Neuron (in vitro differentiated cells): ENCODE data around the gene BPIFB2.

Experiments used
- H2AFZ ChIP-seq: one replicate; pipeline ENCODE4 v1.6.1; 2013; ENCODE audit warnings: low read depth, mild to moderate bottlenecking, inconsistent platforms, low read length, moderate library complexity
- H3K27me3 ChIP-seq: one replicate; pipeline ENCODE4 v1.6.1; 2013; ENCODE audit warnings: low read length; ENCODE audit not compliant: insufficient read depth
- H3K36me3 ChIP-seq: one replicate; pipeline ENCODE4 v1.6.1; 2013; ENCODE audit warnings: low read length; ENCODE audit not compliant: insufficient read depth
- H3K4me1 ChIP-seq: one replicate; pipeline ENCODE4 v1.6.1; 2013; ENCODE audit warnings: low read length; ENCODE audit not compliant: insufficient read depth
- H3K4me3 ChIP-seq: 2 replicates; pipeline ENCODE4 v1.5.1; 2013; ENCODE audit warnings: mild to moderate bottlenecking, low read length, moderate library complexity
- H3K9me3 ChIP-seq: one replicate; pipeline ENCODE4 v1.6.1; 2013; ENCODE audit warnings: low read length

Gene BPIFB2

GRCh38 chr20:33020278-33021161 is 13.0 kb downstream of the BPIFB2 start:
- Histone ChIP-seq H2AFZ (no peak overlapping the region), H3K27me3 (no peaks in the 10 kb centered on the region), H3K9me3 (no peaks in the 10 kb centered on the region), H3K4me1 (no peaks in the 10 kb centered on the region), H3K36me3 (no peaks in the 10 kb centered on the region), H3K4me3 (no peak overlapping the region)

- H3K4me3 ChIP-seq, result no peak overlapping the region
- no peaks in the 10 kb centered on the region for H3K4me1 ChIP-seq
- no peaks in the 10 kb centered on the region for H3K9me3 ChIP-seq
- H3K27me3 ChIP-seq, result no peaks in the 10 kb centered on the region
- H3K36me3 ChIP-seq, result no peaks in the 10 kb centered on the region
- no peak overlapping the region for H2AFZ ChIP-seq
Observed at GRCh38 chr20:33021879-33022278, 14.4 kb downstream of the BPIFB2 start.

GRCh38 chr20:33022289-33022688 is 14.8 kb downstream of the BPIFB2 start:
- Histone ChIP-seq H3K9me3 (no peaks in the 10 kb centered on the region), H3K4me1 (no peaks in the 10 kb centered on the region), H2AFZ (no peak overlapping the region), H3K4me3 (no peak overlapping the region), H3K27me3 (no peaks in the 10 kb centered on the region), H3K36me3 (no peaks in the 10 kb centered on the region)

GRCh38 chr20:33022694-33023438 is 15.4 kb downstream of the BPIFB2 start:
- Histone ChIP-seq H3K4me1 (no peaks in the 10 kb centered on the region), H3K36me3 (no peaks in the 10 kb centered on the region), H3K9me3 (no peaks in the 10 kb centered on the region), H3K27me3 (no peaks in the 10 kb centered on the region), H3K4me3 (no peak overlapping the region), H2AFZ (no peak overlapping the region)

- no peaks in the 10 kb centered on the region for H3K4me1 ChIP-seq
- no peak overlapping the region for H2AFZ ChIP-seq
- no peak overlapping the region for H3K4me3 ChIP-seq
- no peaks in the 10 kb centered on the region for H3K9me3 ChIP-seq
- no peaks in the 10 kb centered on the region for H3K27me3 ChIP-seq
- no peaks in the 10 kb centered on the region for H3K36me3 ChIP-seq
Observed at GRCh38 chr20:33023439-33024242, 16.1 kb downstream of the BPIFB2 start.

DNA sequence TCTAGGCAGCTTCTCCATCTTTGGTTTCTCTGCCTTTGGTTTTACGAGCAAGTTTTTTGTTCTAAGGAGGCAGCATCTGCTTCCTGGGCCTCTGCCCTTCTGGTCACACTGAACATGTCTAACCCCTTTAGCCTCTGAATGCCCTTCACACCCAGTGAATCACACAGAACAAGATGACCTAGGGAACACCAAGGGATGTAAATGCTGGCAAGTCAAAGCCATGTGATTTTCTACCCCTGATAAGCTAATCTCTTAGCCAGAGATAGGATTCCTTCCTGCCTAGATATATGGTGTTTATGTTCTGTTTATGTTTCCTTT is 16.7 kb downstream of the BPIFB2 start:
- no peaks in the 10 kb centered on the region for H3K36me3 ChIP-seq
- no peak overlapping the region for H3K4me3 ChIP-seq
- H2AFZ ChIP-seq, result no peak overlapping the region
- no peaks in the 10 kb centered on the region for H3K9me3 ChIP-seq
- no peaks in the 10 kb centered on the region for H3K27me3 ChIP-seq
- no peaks in the 10 kb centered on the region for H3K4me1 ChIP-seq

- no peak overlapping the region for H3K4me3 ChIP-seq
- no peak overlapping the region for H2AFZ ChIP-seq
- no peaks in the 10 kb centered on the region for H3K4me1 ChIP-seq
- no peaks in the 10 kb centered on the region for H3K27me3 ChIP-seq
- no peaks in the 10 kb centered on the region for H3K36me3 ChIP-seq
- H3K9me3 ChIP-seq, result no peaks in the 10 kb centered on the region
Observed at GRCh38 chr20:33024609-33025317, 17.3 kb downstream of the BPIFB2 start.

GRCh38 chr20:33025318-33025876 is 17.9 kb downstream of the BPIFB2 start:
- Histone ChIP-seq H2AFZ (no peak overlapping the region), H3K27me3 (no peaks in the 10 kb centered on the region), H3K4me1 (no peaks in the 10 kb centered on the region), H3K4me3 (no peak overlapping the region), H3K36me3 (no peaks in the 10 kb centered on the region), H3K9me3 (no peaks in the 10 kb centered on the region)

GRCh38 chr20:33026072-33026778 is 18.7 kb downstream of the BPIFB2 start:
- no peaks in the 10 kb centered on the region for H3K27me3 ChIP-seq

DNA sequence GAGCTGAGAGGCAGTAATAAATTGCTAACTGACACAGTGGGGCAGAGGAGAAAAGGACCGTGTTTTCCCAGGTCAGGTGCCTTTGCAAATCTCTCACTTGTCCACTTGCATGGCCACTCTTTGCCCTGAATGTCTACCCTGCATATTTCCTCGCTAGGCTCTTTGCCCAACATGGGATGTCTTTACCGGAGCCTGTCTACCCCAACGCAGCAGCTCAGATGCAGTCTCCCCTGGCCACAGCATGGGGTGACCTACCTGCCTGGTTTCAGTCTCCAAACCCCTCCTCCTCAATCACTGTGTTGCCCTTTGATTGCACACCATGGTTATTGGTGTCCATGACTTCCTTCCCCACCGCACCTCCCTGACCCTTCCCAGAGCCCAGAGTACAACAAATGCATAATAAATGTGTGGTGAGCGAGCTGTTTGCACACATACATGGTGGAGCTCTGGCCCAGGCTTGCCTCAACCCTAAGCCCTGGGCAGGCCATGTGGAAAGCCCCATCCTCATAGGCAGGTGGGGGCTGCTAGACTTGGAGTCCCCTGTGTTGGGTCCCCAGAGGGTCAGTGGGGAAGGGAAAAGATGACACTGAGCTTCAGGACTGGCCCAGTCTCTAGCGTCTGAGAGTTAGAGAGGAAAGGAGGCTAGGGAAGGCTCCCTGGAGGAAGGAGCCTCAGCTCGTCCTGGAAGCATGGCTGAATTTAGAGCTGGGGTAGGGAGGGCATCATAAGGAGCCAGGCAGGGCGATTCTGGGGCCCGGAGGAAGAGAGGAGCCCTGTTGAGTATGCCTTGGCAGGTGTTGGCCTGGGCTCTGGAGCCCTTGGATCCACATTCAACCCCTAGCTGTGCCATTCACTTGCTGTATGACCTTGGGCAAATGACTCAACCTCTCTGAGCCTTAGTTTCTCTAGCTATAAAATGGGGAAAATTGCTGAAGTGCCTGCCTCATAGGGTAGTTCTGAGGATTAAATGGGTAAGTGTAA is 19.6 kb downstream of the BPIFB2 start:
- H3K27me3 ChIP-seq, result no peaks in the 10 kb centered on the region
- no peaks in the 10 kb centered on the region for H3K36me3 ChIP-seq
- H3K4me3 ChIP-seq, result no peak overlapping the region
- H3K9me3 ChIP-seq, result no peaks in the 10 kb centered on the region
- no peaks in the 10 kb centered on the region for H3K4me1 ChIP-seq
- H2AFZ ChIP-seq, result no peak overlapping the region

More at GRCh38 chr20:33026072-33026778, 18.7 kb downstream of the BPIFB2 start:
- no peak overlapping the region for H2AFZ ChIP-seq
- H3K36me3 ChIP-seq, result no peaks in the 10 kb centered on the region
- H3K4me1 ChIP-seq, result no peaks in the 10 kb centered on the region
- H3K4me3 ChIP-seq, result no peak overlapping the region
- no peaks in the 10 kb centered on the region for H3K9me3 ChIP-seq
